Upper lobe of right lung (tissue), 1 donor: ENCODE results near the gene BMP5. TPM values are rescaled to one million over a fixed set of nuclear protein-coding genes. Genes with fewer than 3 reads are reported as not detected.
"Not testable (repeated sequence)": the region's sequence is repeated elsewhere in the genome, so short reads cannot be mapped to it uniquely, and the experiment has no call there.

Experiments
- ATAC-seq: fragments of 200-7000 bp; cut with Tn5 transposase; one replicate; pipeline ENCODE4 v1.9.1; 2020; ENCODE audit warnings: mild to moderate bottlenecking, moderate library complexity
- DNase-seq: peaks from one replicate; pipeline ENCODE4 v3.0.0-alpha.2; 2020
- H3K27ac ChIP-seq: fragments of 200-600 bp; one replicate; pipeline ENCODE4 v1.8.0; 2022
- H3K27me3 ChIP-seq: fragments of 200-600 bp; one replicate; pipeline ENCODE4 v1.8.0; 2022; ENCODE audit warnings: mild to moderate bottlenecking
- H3K36me3 ChIP-seq: fragments of 200-600 bp; one replicate; pipeline ENCODE4 v1.8.0; 2022
- H3K4me1 ChIP-seq: fragments of 200-600 bp; one replicate; pipeline ENCODE4 v1.8.0; 2022
- H3K4me3 ChIP-seq: fragments of 200-600 bp; one replicate; pipeline ENCODE4 v1.8.0; 2022; ENCODE audit warnings: mild to moderate bottlenecking
- H3K9me3 ChIP-seq: fragments of 200-600 bp; one replicate; pipeline ENCODE4 v1.8.0; 2022
- CTCF ChIP-seq: fragments of 200-600 bp; IDR thresholded peaks from one replicate; pipeline ENCODE4 v1.8.0; 2022; ENCODE audit warnings: antibody characterized with exemption
- intact Hi-C: fragments of 100-400 bp; cut with DNase I; formaldehyde crosslinking; loops from one replicate; pipeline ENCODE4 v1.11.0; 2022
- total RNA-seq: library from RNA; stranded (reverse); fragmentation: NEBNext Ultra II Directional; extraction: Animal tissue kit (Norgen Biotek cat#: 25700); gene quantifications from one replicate; pipeline ENCODE4 v1.2.1, GENCODE V29; 2021
- donor health status: DM: no; HTN: yes; CAD: no; lungs with severe emphysema.

Gene BMP5
- total RNA-seq, 1 donor from 2014 or later, result 14.4 TPM

GRCh38 chr6:55916188-55916587 is 40.8 kb upstream of the BMP5 start:
- H3K27ac ChIP-seq, result no peak overlapping the region
- H3K4me3 ChIP-seq, result no peak overlapping the region
- H3K36me3 ChIP-seq, result no peaks in the 10 kb centered on the region
- DNase-seq (no peak), ATAC-seq (no peak)
- no peaks in the 10 kb centered on the region for H3K27me3 ChIP-seq
- no peak for TF ChIP-seq CTCF
- H3K4me1 ChIP-seq, result no peaks in the 10 kb centered on the region
- intact Hi-C loops, result no loop called here
- H3K9me3 ChIP-seq, result no peaks in the 10 kb centered on the region

GRCh38 chr6:55913228-55914195 is 38.1 kb upstream of the BMP5 start:
- TF ChIP-seq CTCF, result no peak
- H3K4me1 ChIP-seq, result no peaks in the 10 kb centered on the region
- intact Hi-C loops, result no loop called here
- ATAC-seq (no peak), DNase-seq (no peak)
- H3K9me3 ChIP-seq, result no peaks in the 10 kb centered on the region
- no peak overlapping the region for H3K4me3 ChIP-seq
- no peak overlapping the region for H3K27ac ChIP-seq
- H3K27me3 ChIP-seq, result no peaks in the 10 kb centered on the region
- H3K36me3 ChIP-seq, result no peaks in the 10 kb centered on the region

GRCh38 chr6:55910466-55910865 is 35.1 kb upstream of the BMP5 start:
- intact Hi-C loops, H3K9me3 ChIP-seq, H3K4me3 ChIP-seq, H3K27me3 ChIP-seq, DNase-seq, H3K4me1 ChIP-seq, H3K27ac ChIP-seq, ATAC-seq, H3K36me3 ChIP-seq: not testable (repeated sequence)

GRCh38 chr6:55909911-55910310 is 34.5 kb upstream of the BMP5 start:
- H3K4me1 ChIP-seq, H3K36me3 ChIP-seq, DNase-seq, H3K9me3 ChIP-seq, H3K27me3 ChIP-seq, H3K27ac ChIP-seq, intact Hi-C loops, ATAC-seq, H3K4me3 ChIP-seq: not testable (repeated sequence)

GRCh38 chr6:55902796-55903195 is 27.4 kb upstream of the BMP5 start:
- Histone ChIP-seq H3K27ac (no peak overlapping the region), H3K4me1 (no peaks in the 10 kb centered on the region), H3K4me3 (no peak overlapping the region), H3K9me3 (no peaks in the 10 kb centered on the region), H3K27me3 (no peaks in the 10 kb centered on the region), H3K36me3 (no peaks in the 10 kb centered on the region)
- no peak for ATAC-seq
- intact Hi-C loops, result no loop called here
- DNase-seq, result no peak
- no peak for TF ChIP-seq CTCF

- ATAC-seq (no peak), DNase-seq (no peak)
- Histone ChIP-seq H3K4me1 (no peaks in the 10 kb centered on the region), H3K27me3 (no peaks in the 10 kb centered on the region), H3K9me3 (no peaks in the 10 kb centered on the region), H3K36me3 (no peaks in the 10 kb centered on the region), H3K4me3 (no peak overlapping the region), H3K27ac (no peak overlapping the region)
- TF ChIP-seq CTCF, result no peak
- intact Hi-C loops, result no loop called here
Measured at GRCh38 chr6:55901765-55902270, 26.4 kb upstream of the BMP5 start.
